LHCN-M2 (cell line): ENCODE data around the gene SEPTIN8. TPM values are rescaled to one million over a fixed set of nuclear protein-coding genes. Genes with fewer than 3 reads are reported as not detected.
"Not testable (repeated sequence)": the region's sequence is repeated elsewhere in the genome, so short reads cannot be mapped to it uniquely, and the experiment has no call there.

Source experiments
- DNase-seq: peaks from one replicate; pipeline ENCODE4 v3.0.0-alpha.2; 2012; ENCODE audit warnings: low read depth
- total RNA-seq: library from RNA; depleted of rRNA; stranded (reverse); fragments of >200 nt; gene quantifications from 2 replicates; pipeline ENCODE4 v1.2.3, GENCODE V29; 2014

The SEPTIN8 gene
- total RNA-seq, 1 experiment from 2014 or later: 26.2 TPM

- no peak for DNase-seq
These were observed 36.0 kb upstream of the SEPTIN8 start, which contains the start of gene SOWAHA for GRCh38 chr5:132812781-132813598. Gene SOWAHA, plus strand, starts transcription at chr5:132813302. Its CDS starts 320 bp downstream, at chr5:132813622.

- DNase-seq: no peak
These were observed 35.2 kb upstream of the SEPTIN8 start for GRCh38 chr5:132812123-132812765.

GRCh38 chr5:132810605-132811004 lies 33.6 kb upstream of the SEPTIN8 start:
- DNase-seq: no peak

GRCh38 chr5:132808866-132809265 lies 31.8 kb upstream of the SEPTIN8 start:
- DNase-seq: no peak

- no peak for DNase-seq
These were observed 31.4 kb upstream of the SEPTIN8 start for GRCh38 chr5:132808448-132808847.

GRCh38 chr5:132807163-132807838 lies 30.3 kb upstream of the SEPTIN8 start:
- DNase-seq: peak; percentile 12

GRCh38 chr5:132806804-132807162 lies 29.7 kb upstream of the SEPTIN8 start:
- DNase-seq: not testable (repeated sequence)

GRCh38 chr5:132805872-132806271 lies 28.8 kb upstream of the SEPTIN8 start:
- not testable (repeated sequence) for DNase-seq

- DNase-seq: not testable (repeated sequence)
These were observed 27.2 kb upstream of the SEPTIN8 start for GRCh38 chr5:132804219-132804618.

GRCh38 chr5:132802685-132803066 lies 25.6 kb upstream of the SEPTIN8 start:
- not testable (repeated sequence) for DNase-seq

GRCh38 chr5:132802044-132802684 lies 25.1 kb upstream of the SEPTIN8 start:
- no peak for DNase-seq

GRCh38 chr5:132800545-132800944 lies 23.5 kb upstream of the SEPTIN8 start:
- DNase-seq: no peak

- DNase-seq: no peak
These were observed 22.4 kb upstream of the SEPTIN8 start for GRCh38 chr5:132799392-132799791.

- no peak for DNase-seq
These were observed 20.6 kb upstream of the SEPTIN8 start for GRCh38 chr5:132797651-132798050.

GRCh38 chr5:132791026-132791425 lies 14.0 kb upstream of the SEPTIN8 start:
- no peak for DNase-seq

GRCh38 chr5:132790201-132790865 lies 13.3 kb upstream of the SEPTIN8 start:
- DNase-seq: no peak

GRCh38 chr5:132788990-132789886 lies 12.2 kb upstream of the SEPTIN8 start:
- no peak for DNase-seq

- no peak for DNase-seq
These were observed 11.5 kb upstream of the SEPTIN8 start for GRCh38 chr5:132788508-132788907.

GRCh38 chr5:132787076-132787475 lies 10.0 kb upstream of the SEPTIN8 start:
- peak; percentile 52 for DNase-seq

- DNase-seq: no peak
These were observed 8.8 kb upstream of the SEPTIN8 start for GRCh38 chr5:132785864-132786263.
